CD4-positive, alpha-beta T cell treated with Interleukin-4 for 4 hours (primary cell): Measurements from ENCODE around the gene SAP25.
"Not testable (repeated sequence)": the region's sequence is repeated elsewhere in the genome, so short reads cannot be mapped to it uniquely, and the experiment has no call there.

Source experiments
- DNase-seq: peaks from one replicate; pipeline ENCODE4 v3.0.0-alpha.2; 2020

Gene SAP25

GRCh38 chr7:100575206-100575631 lies 1.5 kb upstream of the SAP25 start:
- no peak for DNase-seq

GRCh38 chr7:100574362-100575205 lies 884 bp upstream of the SAP25 start:
- DNase-seq: no peak

- DNase-seq: no peak
Measured at GRCh38 chr7:100572949-100573675, 588 bp downstream of the SAP25 start.

GRCh38 chr7:100572281-100572948 lies 1.3 kb downstream of the SAP25 start:
- no peak for DNase-seq

DNA sequence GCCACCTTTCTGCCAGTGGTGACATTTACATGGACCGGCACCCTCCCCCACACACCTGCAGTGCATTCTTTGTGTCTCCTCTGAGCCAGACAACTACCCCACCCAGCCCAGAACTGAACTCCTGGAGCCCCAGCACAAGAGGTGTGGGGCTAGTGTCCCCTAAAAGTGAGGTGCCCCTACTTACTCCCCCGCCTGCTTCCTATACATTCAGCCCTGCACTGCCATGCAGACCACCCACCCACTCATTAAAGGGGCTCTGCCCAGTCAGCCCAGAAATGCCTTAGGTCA lies 1.9 kb downstream of the SAP25 start:
- DNase-seq: no peak

- DNase-seq: no peak
Measured at GRCh38 chr7:100570954-100571828, 2.5 kb downstream of the SAP25 start.

- DNase-seq: peak; percentile 53
Measured at GRCh38 chr7:100568896-100569844, 4.5 kb downstream of the SAP25 start.

DNA sequence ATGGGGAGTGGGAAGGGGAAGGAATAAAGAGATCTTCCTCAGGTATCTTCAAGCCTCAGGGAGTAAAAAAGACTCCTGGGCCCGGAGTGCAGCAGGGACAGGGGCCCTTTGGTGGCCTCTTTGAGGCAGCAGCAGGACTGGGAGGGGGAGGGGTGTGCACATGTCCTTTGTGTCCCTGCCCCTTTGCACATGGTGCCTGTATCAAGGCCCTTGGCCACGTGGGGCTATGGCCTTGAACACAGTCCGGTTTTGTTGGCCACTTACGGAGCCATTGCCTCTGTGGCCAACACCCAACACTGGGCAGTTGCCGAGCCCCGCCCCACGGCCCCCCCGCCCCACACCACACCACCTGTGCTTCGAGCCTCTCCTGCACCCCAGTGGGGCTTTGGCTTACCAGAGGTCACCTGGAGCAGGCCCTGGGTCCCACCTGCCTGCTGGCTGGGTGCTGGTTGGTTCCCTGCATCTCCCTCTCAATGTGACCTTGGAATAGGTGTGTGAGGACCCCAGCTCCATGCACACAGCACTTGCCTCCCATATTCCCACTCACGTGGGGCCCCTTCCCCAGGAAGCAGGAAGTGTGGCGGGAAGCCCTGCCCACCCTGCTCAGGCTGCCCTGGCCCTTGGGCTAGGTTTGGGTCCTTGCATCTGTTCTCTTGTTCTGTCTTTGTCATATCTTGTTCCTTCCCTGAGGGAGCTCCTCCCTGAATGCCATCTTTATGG lies 5.4 kb downstream of the SAP25 start:
- no peak for DNase-seq

- DNase-seq: no peak
Measured at GRCh38 chr7:100567751-100568175, 5.9 kb downstream of the SAP25 start.

DNA sequence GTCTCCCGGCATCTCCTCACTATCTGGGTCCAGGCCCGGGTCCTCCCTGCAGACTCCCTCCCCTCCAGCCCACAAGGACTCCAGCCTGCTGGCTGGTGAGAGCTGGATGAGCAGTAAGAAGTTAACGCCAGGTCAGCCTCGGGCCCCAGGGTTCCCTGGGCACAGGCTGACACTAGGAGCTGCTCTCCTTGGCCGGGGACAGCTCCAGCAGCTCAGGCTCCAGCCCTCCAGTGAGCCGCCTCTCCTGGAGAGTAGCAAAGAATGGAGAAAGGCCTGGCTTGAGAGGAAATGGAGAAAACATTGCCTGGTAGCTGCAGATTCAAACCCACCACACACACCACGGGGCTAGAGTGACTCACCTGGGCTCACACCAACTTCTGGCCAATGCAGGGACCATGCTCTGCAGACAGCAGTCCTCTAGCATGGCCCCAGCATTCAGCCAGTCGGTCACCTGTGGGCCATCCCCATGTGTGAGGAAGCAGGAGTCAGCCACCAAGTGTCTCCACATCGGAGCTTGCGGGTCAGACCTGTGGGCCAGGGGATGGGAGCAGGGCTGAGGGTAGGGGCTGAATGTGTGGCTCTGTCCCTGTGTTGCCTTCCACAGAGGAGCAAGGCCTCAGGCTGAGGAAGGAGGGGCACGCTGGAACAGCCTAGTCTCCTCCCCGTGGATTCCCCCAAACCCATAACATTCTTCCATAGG lies 6.5 kb downstream of the SAP25 start:
- no peak for DNase-seq

DNA sequence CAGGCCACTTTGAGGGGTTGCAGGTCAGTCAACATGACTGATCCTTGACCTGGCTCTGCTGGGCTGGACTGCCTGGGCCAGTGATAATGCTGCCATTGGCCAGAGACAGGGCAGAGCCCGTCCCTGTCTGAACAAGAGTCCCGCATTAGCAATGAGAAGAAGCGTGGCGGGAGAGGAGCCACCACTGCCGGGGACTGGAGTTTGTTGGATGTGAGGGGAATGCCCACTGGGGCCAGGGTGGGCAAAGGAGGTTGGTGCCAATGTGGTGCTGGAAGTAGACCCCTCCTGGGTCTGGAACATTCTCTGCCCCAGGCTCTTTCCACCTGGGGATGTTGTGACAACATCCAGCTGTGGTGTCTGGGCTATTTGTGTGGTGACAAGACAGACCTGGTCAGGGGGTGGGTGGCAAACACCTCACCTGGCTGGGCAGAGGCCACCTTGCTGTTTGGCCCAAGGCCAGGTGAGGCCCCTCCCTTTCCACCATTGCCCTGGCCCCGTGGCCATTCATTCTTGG lies 7.6 kb downstream of the SAP25 start:
- DNase-seq: no peak

- no peak for DNase-seq
Measured at GRCh38 chr7:100565133-100565571, 8.5 kb downstream of the SAP25 start.

- not testable (repeated sequence) for DNase-seq
Measured at GRCh38 chr7:100564405-100564804, 9.3 kb downstream of the SAP25 start.

DNA sequence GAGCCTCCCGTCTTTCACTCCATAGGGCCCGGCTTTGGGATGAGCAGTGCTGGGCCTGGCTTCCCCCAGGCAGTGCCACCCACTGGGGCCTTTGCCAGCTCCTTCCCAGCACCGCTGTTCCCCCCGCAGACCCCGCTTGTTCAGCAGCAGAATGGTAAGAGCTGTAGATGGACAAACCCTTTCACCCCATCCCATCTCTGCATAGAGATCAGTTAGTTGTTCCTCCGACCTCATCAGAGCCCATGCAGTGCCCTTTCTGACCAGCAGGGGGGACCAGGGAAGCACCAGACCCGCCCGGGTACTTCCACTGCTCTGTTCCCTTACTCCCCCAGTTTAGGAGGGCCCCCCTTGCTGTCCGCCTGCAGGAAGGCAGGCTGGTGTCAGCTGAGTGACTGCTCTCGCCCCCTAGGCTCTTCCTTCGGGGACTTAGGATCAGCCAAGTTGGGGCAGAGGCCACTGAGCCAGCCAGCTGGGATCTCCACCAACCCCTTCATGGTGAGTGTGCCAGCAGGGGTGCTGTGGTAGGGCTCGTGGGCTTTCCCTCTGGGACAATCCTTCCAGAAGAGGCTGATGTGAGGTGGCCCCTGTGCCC lies 9.8 kb downstream of the SAP25 start:
- DNase-seq: peak; percentile 81

- no peak for DNase-seq
Measured at GRCh38 chr7:100563100-100563564, 10.6 kb downstream of the SAP25 start.

DNA sequence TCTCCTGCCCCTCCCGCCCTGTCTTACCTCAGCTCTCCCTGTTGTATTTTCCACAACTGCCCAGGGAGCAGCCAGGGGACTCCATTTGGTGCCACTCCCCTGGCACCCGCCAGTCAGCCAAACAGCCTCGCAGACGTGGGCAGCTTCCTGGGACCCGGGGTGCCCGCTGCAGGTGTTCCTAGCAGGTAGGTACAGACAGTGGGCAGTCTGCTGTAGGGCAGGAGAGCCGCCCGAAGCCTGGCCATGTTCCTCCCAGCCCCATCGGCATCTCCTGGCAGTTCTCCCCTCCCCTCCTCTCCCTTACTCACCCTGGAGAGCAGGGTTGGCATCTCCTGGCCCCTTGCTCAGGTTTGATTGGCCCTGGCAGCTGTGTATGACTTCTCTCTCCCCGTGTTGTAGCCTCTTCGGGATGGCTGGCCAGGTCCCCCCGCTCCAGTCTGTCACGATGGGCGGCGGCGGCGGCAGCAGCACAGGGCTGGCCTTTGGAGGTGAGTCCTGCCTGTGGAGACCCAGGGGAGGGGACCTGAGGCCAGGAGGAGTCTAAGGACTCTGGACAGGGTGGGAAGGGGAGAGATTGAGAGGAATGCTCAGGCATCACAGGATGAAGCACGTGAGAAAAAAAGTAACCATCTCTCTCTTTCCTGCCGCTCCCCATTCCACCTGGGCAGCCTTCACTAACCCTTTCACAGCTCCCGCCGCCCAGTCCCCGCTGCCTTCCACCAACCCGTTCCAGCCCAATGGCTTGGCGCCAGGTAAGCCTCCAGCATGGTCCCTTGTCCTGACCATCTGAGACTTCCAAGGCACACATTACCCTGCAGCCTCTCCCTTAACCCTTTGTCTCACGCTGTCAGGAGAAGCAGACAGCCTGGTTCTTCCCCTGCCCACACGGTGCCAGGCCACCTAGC lies 11.3 kb downstream of the SAP25 start:
- DNase-seq: no peak

- DNase-seq: no peak
Measured at GRCh38 chr7:100561491-100562194, 12.1 kb downstream of the SAP25 start.

GRCh38 chr7:100559127-100559526 lies 14.6 kb downstream of the SAP25 start:
- DNase-seq: no peak
